HL-60 (cell line): ENCODE measurements around the gene ADAM33.

ENCODE experiments used
- CTCF ChIP-seq: IDR thresholded peaks from one replicate; pipeline ENCODE4 v1.5.1; 2011; ENCODE audit warnings: low read length, control low read depth, inconsistent platforms; ENCODE audit not compliant: insufficient read depth
- GABPA ChIP-seq: IDR thresholded peaks from 2 replicates; pipeline ENCODE4 v1.6.1; 2012; ENCODE audit warnings: low read depth
- POLR2AphosphoS5 ChIP-seq: IDR thresholded peaks from 2 replicates; pipeline ENCODE4 v1.6.1; 2012; ENCODE audit warnings: low read depth
- SPI1 ChIP-seq: IDR thresholded peaks from 2 replicates; pipeline ENCODE4 v1.6.1; 2012; ENCODE audit warnings: low read depth, mild to moderate bottlenecking, borderline replicate concordance
- TF ChIP-seq, protein P1 (sequence below): IDR thresholded peaks from 2 replicates; pipeline ENCODE4 v1.6.1; 2012; ENCODE audit warnings: low read depth; ENCODE audit not compliant: insufficient replicate concordance

GRCh38 chr20:3699037-3699436 lies 17.2 kb upstream of the ADAM33 start:
- TF ChIP-seq CTCF: no peak
- TF ChIP-seq POLR2AphosphoS5: no peak
- TF ChIP-seq, protein P1, sequence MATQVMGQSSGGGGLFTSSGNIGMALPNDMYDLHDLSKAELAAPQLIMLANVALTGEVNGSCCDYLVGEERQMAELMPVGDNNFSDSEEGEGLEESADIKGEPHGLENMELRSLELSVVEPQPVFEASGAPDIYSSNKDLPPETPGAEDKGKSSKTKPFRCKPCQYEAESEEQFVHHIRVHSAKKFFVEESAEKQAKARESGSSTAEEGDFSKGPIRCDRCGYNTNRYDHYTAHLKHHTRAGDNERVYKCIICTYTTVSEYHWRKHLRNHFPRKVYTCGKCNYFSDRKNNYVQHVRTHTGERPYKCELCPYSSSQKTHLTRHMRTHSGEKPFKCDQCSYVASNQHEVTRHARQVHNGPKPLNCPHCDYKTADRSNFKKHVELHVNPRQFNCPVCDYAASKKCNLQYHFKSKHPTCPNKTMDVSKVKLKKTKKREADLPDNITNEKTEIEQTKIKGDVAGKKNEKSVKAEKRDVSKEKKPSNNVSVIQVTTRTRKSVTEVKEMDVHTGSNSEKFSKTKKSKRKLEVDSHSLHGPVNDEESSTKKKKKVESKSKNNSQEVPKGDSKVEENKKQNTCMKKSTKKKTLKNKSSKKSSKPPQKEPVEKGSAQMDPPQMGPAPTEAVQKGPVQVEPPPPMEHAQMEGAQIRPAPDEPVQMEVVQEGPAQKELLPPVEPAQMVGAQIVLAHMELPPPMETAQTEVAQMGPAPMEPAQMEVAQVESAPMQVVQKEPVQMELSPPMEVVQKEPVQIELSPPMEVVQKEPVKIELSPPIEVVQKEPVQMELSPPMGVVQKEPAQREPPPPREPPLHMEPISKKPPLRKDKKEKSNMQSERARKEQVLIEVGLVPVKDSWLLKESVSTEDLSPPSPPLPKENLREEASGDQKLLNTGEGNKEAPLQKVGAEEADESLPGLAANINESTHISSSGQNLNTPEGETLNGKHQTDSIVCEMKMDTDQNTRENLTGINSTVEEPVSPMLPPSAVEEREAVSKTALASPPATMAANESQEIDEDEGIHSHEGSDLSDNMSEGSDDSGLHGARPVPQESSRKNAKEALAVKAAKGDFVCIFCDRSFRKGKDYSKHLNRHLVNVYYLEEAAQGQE: no peak
- no peak for TF ChIP-seq GABPA
- TF ChIP-seq SPI1: no peak
